ENCODE data around the gene CFAP251. TPM values are rescaled to one million over a fixed set of nuclear protein-coding genes. Genes with fewer than 3 reads are reported as not detected.

CFAP251 gene
- total and polyA plus RNA-seq, 2 of the 13 experiments (the other 11 are each of a cell fraction or from before 2014, with no cell fraction given): 0.30 to 0.42 TPM

DNA sequence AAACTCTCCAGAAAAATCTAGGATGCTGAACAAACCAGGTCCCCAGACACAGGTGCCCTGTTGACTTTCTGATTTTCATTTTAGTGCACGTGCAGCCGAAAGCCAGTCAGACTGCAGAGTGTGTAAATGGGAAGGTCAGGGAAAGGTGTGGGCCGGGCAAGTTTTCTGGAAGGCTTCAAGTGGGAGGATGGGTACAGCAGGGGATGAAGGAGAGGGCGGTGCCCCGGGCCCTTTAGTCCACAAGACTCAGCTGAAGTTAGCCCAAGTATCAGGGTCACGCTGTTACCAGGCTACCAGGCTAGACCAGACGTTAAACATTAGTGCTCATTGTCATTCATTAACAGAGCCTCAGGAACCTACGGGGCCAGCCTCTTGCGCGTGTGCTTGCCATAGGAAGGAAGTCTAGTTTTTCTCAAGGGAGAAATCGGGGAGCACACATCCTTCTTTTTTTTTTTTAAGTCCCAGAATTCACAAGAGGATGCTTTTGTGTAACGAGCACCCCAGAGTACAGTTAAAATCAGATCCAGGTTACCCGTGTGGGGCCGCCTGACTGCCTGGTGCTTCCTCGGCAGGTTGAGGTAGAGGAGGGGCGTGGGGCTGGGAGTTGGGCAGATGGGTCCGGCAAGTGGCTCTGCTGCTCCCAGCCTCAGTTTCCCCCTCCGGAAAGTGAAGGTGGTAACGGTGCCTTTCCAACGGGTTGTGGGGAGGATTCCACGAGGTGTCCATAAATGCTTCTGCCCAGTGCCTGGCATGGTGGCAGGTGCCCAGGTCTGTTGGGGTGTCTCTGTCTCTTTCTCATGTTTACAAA lies 122.4 kb downstream of the CFAP251 start (continued):
- TF ChIP-seq, protein P1, sequence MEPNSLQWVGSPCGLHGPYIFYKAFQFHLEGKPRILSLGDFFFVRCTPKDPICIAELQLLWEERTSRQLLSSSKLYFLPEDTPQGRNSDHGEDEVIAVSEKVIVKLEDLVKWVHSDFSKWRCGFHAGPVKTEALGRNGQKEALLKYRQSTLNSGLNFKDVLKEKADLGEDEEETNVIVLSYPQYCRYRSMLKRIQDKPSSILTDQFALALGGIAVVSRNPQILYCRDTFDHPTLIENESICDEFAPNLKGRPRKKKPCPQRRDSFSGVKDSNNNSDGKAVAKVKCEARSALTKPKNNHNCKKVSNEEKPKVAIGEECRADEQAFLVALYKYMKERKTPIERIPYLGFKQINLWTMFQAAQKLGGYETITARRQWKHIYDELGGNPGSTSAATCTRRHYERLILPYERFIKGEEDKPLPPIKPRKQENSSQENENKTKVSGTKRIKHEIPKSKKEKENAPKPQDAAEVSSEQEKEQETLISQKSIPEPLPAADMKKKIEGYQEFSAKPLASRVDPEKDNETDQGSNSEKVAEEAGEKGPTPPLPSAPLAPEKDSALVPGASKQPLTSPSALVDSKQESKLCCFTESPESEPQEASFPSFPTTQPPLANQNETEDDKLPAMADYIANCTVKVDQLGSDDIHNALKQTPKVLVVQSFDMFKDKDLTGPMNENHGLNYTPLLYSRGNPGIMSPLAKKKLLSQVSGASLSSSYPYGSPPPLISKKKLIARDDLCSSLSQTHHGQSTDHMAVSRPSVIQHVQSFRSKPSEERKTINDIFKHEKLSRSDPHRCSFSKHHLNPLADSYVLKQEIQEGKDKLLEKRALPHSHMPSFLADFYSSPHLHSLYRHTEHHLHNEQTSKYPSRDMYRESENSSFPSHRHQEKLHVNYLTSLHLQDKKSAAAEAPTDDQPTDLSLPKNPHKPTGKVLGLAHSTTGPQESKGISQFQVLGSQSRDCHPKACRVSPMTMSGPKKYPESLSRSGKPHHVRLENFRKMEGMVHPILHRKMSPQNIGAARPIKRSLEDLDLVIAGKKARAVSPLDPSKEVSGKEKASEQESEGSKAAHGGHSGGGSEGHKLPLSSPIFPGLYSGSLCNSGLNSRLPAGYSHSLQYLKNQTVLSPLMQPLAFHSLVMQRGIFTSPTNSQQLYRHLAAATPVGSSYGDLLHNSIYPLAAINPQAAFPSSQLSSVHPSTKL (CRISPR knock-in tag; IDR thresholded peaks at IDR 0.05): peak; percentile 47; the same call in 1 of the 2 replicates
- TF ChIP-seq, protein P2, sequence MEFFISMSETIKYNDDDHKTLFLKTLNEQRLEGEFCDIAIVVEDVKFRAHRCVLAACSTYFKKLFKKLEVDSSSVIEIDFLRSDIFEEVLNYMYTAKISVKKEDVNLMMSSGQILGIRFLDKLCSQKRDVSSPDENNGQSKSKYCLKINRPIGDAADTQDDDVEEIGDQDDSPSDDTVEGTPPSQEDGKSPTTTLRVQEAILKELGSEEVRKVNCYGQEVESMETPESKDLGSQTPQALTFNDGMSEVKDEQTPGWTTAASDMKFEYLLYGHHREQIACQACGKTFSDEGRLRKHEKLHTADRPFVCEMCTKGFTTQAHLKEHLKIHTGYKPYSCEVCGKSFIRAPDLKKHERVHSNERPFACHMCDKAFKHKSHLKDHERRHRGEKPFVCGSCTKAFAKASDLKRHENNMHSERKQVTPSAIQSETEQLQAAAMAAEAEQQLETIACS (CRISPR knock-in tag; IDR thresholded peaks at IDR 0.05): no peak
- TF ChIP-seq POLR2AphosphoS2 (IDR thresholded peaks at IDR 0.05; ENCODE audit: low read depth, low read length): no peak
- TF ChIP-seq HNRNPK (IDR thresholded peaks at IDR 0.05; ENCODE audit: low read depth, low read length, poor library complexity, severe bottlenecking): no peak
- TF ChIP-seq ZNF431 (CRISPR knock-in tag; IDR thresholded peaks at IDR 0.05; ENCODE audit: borderline replicate concordance, low read depth): no peak
- no peak for TF ChIP-seq PHF5A (CRISPR knock-in tag; IDR thresholded peaks at IDR 0.05; ENCODE audit: low read depth, unreplicated experiment)
- no peak for TF ChIP-seq PHF20 (CRISPR knock-in tag; IDR thresholded peaks at IDR 0.05)
- no peak for TF ChIP-seq TEAD2 (CRISPR knock-in tag; IDR thresholded peaks at IDR 0.05)
- TF ChIP-seq ZNF367 (CRISPR knock-in tag; IDR thresholded peaks at IDR 0.05; ENCODE audit: borderline replicate concordance): no peak
- TF ChIP-seq HOXA7 (CRISPR knock-in tag; IDR thresholded peaks at IDR 0.05): no peak
- TF ChIP-seq, protein P3, sequence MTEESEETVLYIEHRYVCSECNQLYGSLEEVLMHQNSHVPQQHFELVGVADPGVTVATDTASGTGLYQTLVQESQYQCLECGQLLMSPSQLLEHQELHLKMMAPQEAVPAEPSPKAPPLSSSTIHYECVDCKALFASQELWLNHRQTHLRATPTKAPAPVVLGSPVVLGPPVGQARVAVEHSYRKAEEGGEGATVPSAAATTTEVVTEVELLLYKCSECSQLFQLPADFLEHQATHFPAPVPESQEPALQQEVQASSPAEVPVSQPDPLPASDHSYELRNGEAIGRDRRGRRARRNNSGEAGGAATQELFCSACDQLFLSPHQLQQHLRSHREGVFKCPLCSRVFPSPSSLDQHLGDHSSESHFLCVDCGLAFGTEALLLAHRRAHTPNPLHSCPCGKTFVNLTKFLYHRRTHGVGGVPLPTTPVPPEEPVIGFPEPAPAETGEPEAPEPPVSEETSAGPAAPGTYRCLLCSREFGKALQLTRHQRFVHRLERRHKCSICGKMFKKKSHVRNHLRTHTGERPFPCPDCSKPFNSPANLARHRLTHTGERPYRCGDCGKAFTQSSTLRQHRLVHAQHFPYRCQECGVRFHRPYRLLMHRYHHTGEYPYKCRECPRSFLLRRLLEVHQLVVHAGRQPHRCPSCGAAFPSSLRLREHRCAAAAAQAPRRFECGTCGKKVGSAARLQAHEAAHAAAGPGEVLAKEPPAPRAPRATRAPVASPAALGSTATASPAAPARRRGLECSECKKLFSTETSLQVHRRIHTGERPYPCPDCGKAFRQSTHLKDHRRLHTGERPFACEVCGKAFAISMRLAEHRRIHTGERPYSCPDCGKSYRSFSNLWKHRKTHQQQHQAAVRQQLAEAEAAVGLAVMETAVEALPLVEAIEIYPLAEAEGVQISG (CRISPR knock-in tag; IDR thresholded peaks at IDR 0.05): 0 out of 2 replicates have a peak, but pooled peaks have one; percentile 7
- no peak for TF ChIP-seq ZBTB3 (CRISPR knock-in tag; IDR thresholded peaks at IDR 0.05; ENCODE audit: borderline replicate concordance, low read depth)
- no peak for TF ChIP-seq ZNF589 (CRISPR knock-in tag; conservative IDR thresholded peaks at IDR 0.05)
- TF ChIP-seq HMG20A (CRISPR knock-in tag; IDR thresholded peaks at IDR 0.05; ENCODE audit: borderline replicate concordance): peak; percentile 24; the same call in 1 of the 2 replicates
- TF ChIP-seq, protein P4, sequence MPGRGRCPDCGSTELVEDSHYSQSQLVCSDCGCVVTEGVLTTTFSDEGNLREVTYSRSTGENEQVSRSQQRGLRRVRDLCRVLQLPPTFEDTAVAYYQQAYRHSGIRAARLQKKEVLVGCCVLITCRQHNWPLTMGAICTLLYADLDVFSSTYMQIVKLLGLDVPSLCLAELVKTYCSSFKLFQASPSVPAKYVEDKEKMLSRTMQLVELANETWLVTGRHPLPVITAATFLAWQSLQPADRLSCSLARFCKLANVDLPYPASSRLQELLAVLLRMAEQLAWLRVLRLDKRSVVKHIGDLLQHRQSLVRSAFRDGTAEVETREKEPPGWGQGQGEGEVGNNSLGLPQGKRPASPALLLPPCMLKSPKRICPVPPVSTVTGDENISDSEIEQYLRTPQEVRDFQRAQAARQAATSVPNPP (CRISPR knock-in tag; IDR thresholded peaks at IDR 0.05): no peak
- no peak for TF ChIP-seq ZNF83 (CRISPR knock-in tag; IDR thresholded peaks at IDR 0.05; ENCODE audit: borderline replicate concordance)
- no peak for TF ChIP-seq ZNF569 (CRISPR knock-in tag; IDR thresholded peaks at IDR 0.05; ENCODE audit: borderline replicate concordance)
- TF ChIP-seq TEAD3 (CRISPR knock-in tag; optimal IDR thresholded peaks at IDR 0.05; ENCODE audit: borderline replicate concordance): no peak
